Measurements from ENCODE around the gene PPP4R4. TPM values are rescaled to one million over a fixed set of nuclear protein-coding genes. Genes with fewer than 3 reads are reported as not detected.

Gene PPP4R4
- total and polyA plus RNA-seq, 2 donors from 2014 or later, result 0.47 TPM; not detected in 1

GRCh38 chr14:94314890-94315289 is 140.8 kb downstream of the PPP4R4 start:
- Histone ChIP-seq H3K9me3 (ENCODE audit: control insufficient read depth in 2 of 3, insufficient read depth in 1 of 3, low read length in 3 of 3) (no peaks in the 10 kb centered on the region), H3K36me3 (ENCODE audit: control insufficient read depth in 2 of 3, insufficient read depth in 3 of 3, low read length in 3 of 3) (no peaks in the 10 kb centered on the region), H3K9ac (ENCODE audit: low read length in 3 of 3) (no peak overlapping the region), H3K4me1 (ENCODE audit: control insufficient read depth in 2 of 3, insufficient read depth in 2 of 3, low read depth in 1 of 3, low read length in 3 of 3) (no peaks in the 10 kb centered on the region), H3K27ac (ENCODE audit: low read depth in 2 of 2, low read length in 2 of 2) (no peak overlapping the region), H3K4me3 (ENCODE audit: low read length in 3 of 3) (no peak overlapping the region), H3K27me3 (ENCODE audit: control insufficient read depth, insufficient read depth, low read length) (no peaks in the 10 kb centered on the region)
- TF ChIP-seq, protein P1, sequence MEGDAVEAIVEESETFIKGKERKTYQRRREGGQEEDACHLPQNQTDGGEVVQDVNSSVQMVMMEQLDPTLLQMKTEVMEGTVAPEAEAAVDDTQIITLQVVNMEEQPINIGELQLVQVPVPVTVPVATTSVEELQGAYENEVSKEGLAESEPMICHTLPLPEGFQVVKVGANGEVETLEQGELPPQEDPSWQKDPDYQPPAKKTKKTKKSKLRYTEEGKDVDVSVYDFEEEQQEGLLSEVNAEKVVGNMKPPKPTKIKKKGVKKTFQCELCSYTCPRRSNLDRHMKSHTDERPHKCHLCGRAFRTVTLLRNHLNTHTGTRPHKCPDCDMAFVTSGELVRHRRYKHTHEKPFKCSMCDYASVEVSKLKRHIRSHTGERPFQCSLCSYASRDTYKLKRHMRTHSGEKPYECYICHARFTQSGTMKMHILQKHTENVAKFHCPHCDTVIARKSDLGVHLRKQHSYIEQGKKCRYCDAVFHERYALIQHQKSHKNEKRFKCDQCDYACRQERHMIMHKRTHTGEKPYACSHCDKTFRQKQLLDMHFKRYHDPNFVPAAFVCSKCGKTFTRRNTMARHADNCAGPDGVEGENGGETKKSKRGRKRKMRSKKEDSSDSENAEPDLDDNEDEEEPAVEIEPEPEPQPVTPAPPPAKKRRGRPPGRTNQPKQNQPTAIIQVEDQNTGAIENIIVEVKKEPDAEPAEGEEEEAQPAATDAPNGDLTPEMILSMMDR (IDR thresholded peaks at IDR 0.05; ENCODE audit: borderline replicate concordance, extremely low read depth, insufficient read depth), result no peak
- intact Hi-C loops (cut with DNase I), result no loop called here
- no peak for FAIRE-seq
- no peak for DNase-seq

- no peaks in the 10 kb centered on the region for H3K27me3 ChIP-seq (ENCODE audit: control insufficient read depth, insufficient read depth, low read length)
- no peak for FAIRE-seq
- no peak overlapping the region for H3K4me3 ChIP-seq (ENCODE audit: low read length in 3 of 3)
- no peaks in the 10 kb centered on the region for H3K36me3 ChIP-seq (ENCODE audit: control insufficient read depth in 2 of 3, insufficient read depth in 3 of 3, low read length in 3 of 3)
- no peak overlapping the region for H3K9ac ChIP-seq (ENCODE audit: low read length in 3 of 3)
- no peak overlapping the region for H3K27ac ChIP-seq (ENCODE audit: low read depth in 2 of 2, low read length in 2 of 2)
- TF ChIP-seq, protein P1 (IDR thresholded peaks at IDR 0.05; ENCODE audit: borderline replicate concordance, extremely low read depth, insufficient read depth), result no peak
- no peak for DNase-seq
- intact Hi-C loops (cut with DNase I), result no loop called here
- no peaks in the 10 kb centered on the region for H3K4me1 ChIP-seq (ENCODE audit: control insufficient read depth in 2 of 3, insufficient read depth in 2 of 3, low read depth in 1 of 3, low read length in 3 of 3)
- no peaks in the 10 kb centered on the region for H3K9me3 ChIP-seq (ENCODE audit: control insufficient read depth in 2 of 3, insufficient read depth in 1 of 3, low read length in 3 of 3)
Observed at GRCh38 chr14:94316692-94317091, 142.6 kb downstream of the PPP4R4 start.

GRCh38 chr14:94317259-94317658 is 143.1 kb downstream of the PPP4R4 start:
- intact Hi-C loops (cut with DNase I), result no loop called here
- TF ChIP-seq, protein P1 (IDR thresholded peaks at IDR 0.05; ENCODE audit: borderline replicate concordance, extremely low read depth, insufficient read depth), result no peak
- no peak for DNase-seq

DNA sequence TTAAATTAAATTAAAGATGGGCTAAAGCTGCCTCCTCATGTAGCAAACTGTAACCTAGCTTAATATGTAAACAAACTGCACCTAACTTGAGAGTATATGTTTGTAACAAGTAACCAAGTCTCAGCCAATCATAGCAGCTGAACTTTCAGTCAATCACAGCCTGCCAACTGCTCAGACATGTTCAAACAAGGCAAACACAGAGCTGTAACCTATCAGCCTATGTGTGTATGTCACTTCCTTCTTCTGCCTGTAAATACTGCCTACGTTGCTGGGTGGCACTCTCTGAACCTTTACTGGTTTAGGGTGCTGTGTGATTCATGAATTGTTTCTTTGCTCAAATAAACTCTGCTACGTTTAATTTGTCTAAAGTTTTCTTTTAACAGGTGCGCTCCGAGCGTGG is 146.1 kb downstream of the PPP4R4 start:
- intact Hi-C loops (cut with DNase I), result no loop called here
- Histone ChIP-seq H3K9ac (ENCODE audit: low read length in 3 of 3) (no peak overlapping the region), H3K9me3 (ENCODE audit: control insufficient read depth in 2 of 3, insufficient read depth in 1 of 3, low read length in 3 of 3) (no peaks in the 10 kb centered on the region), H3K27ac (ENCODE audit: low read depth in 2 of 2, low read length in 2 of 2) (no peak overlapping the region), H3K4me1 (ENCODE audit: control insufficient read depth in 2 of 3, insufficient read depth in 2 of 3, low read depth in 1 of 3, low read length in 3 of 3) (peaks cover 0 to 12% (median 3%) of the 10 kb centered on the region in 3 donors), H3K4me3 (ENCODE audit: low read length in 3 of 3) (peak overlapping the region in 1 of 3 donors; percentile 12), H3K36me3 (ENCODE audit: control insufficient read depth in 2 of 3, insufficient read depth in 3 of 3, low read length in 3 of 3) (no peaks in the 10 kb centered on the region), H3K27me3 (ENCODE audit: control insufficient read depth, insufficient read depth, low read length) (no peaks in the 10 kb centered on the region)
- TF ChIP-seq, protein P1 (IDR thresholded peaks at IDR 0.05; ENCODE audit: borderline replicate concordance, extremely low read depth, insufficient read depth), result no peak
- DNase-seq (no peak), FAIRE-seq (no peak)

More at GRCh38 chr14:94317259-94317658, 143.1 kb downstream of the PPP4R4 start:
- FAIRE-seq, result no peak
- H3K36me3 ChIP-seq (ENCODE audit: control insufficient read depth in 2 of 3, insufficient read depth in 3 of 3, low read length in 3 of 3), result no peaks in the 10 kb centered on the region
- no peaks in the 10 kb centered on the region for H3K9me3 ChIP-seq (ENCODE audit: control insufficient read depth in 2 of 3, insufficient read depth in 1 of 3, low read length in 3 of 3)
- peaks cover 0 to 5% (median 0%) of the 10 kb centered on the region in 3 donors for H3K4me1 ChIP-seq (ENCODE audit: control insufficient read depth in 2 of 3, insufficient read depth in 2 of 3, low read depth in 1 of 3, low read length in 3 of 3)
- H3K4me3 ChIP-seq (ENCODE audit: low read length in 3 of 3), result no peak overlapping the region
- no peak overlapping the region for H3K27ac ChIP-seq (ENCODE audit: low read depth in 2 of 2, low read length in 2 of 2)
- no peaks in the 10 kb centered on the region for H3K27me3 ChIP-seq (ENCODE audit: control insufficient read depth, insufficient read depth, low read length)
- no peak overlapping the region for H3K9ac ChIP-seq (ENCODE audit: low read length in 3 of 3)
